NCI-H82 (cell line): ENCODE results near the gene FCHSD2.
A peak's percentile ranks its signal among the peaks of the same experiment; 100 is the strongest.

Experiments used
- DNase-seq: peaks from one replicate; lab custom pipeline; 2025; lab: John Stamatoyannopoulos, UW

Gene FCHSD2

DNA sequence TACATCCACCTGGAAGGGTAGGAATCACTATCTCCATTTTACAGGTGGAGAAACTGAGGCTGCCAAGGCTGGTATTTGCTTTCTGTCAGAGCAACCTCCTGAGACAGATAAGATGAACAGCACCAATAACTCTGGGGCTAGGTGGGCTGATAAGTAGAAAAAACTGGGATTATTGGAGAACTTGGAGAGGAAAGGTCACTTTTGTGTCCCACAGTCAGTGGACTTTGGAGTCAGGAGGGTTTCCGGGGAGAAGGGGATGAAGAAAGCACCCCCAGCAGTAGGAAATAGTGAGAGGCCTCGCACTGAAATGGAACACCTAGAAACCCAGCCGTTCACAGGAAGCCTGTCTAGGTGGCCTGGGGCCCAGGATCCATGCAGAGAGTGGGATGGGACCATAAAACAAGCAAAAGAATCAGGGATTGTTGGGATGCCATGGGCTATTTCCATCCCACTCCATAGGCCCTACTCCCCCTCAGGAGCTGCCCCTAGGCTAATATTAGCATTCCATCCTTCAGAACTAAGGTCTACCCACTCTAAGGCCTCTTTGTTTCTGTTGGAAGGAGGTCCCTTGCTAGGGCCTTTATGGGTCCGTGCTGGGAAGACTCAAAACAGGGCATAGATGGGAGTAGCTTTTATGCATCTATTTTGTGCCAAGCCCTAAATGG, 31.0 kb upstream of the FCHSD2 start:
- DNase-seq, result no peak

GRCh38 chr11:73171436-73172161, 29.5 kb upstream of the FCHSD2 start:
- no peak for DNase-seq

DNA sequence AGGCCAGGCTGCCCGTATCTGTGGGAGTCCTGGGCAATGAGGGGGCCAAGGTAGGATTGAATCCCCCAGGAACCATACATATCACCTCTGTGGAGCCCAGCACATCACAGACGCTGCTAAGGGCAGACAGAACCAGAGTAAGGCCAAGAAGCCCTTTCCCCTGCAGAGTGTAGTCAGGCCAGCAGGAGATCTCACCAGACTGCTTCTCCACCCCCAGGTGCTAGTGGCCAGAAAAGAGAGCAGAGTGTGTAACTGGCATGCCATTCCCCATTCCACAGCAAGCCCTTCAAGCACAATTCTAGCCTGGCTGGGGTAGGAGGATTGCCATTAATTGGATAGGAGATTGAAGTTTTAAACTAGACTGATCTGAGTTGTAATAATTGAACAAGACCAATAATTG, 28.0 kb upstream of the FCHSD2 start:
- DNase-seq, result peak; percentile 4

- DNase-seq, result no peak
These were observed 26.9 kb upstream of the FCHSD2 start for GRCh38 chr11:73168925-73169579.

GRCh38 chr11:73167363-73167954, 25.3 kb upstream of the FCHSD2 start:
- no peak for DNase-seq

- DNase-seq, result no peak
These were observed 22.9 kb upstream of the FCHSD2 start for GRCh38 chr11:73164803-73165540.

- DNase-seq, result no peak
These were observed 21.6 kb upstream of the FCHSD2 start for GRCh38 chr11:73163638-73164174.

DNA sequence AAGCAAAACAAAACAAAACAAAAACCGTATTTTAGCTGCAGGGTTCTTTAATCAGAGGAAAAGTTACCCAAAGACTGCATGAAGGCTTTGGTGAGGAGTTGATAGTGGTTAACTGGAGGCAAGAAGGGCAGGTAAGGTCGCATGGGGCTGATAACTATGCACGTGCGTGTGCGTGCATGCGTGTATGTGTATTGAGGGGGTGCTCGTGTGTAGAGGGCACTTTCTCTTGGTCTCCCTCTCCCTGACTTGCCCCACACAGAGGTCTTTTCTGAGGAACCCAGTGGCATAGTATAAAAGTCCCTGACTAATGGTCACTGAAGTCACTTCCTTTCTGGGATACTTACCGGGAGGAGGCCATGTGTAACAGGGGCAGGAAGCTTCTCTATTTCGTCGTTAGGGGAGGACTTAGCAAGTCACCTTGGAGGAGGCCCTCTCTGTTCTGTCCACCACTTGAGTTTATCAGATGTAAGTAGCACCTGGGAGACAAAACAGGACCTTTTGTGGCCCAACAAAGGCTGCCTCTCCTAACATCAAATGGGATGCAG, 20.1 kb upstream of the FCHSD2 start:
- no peak for DNase-seq

GRCh38 chr11:73160005-73160760, 18.1 kb upstream of the FCHSD2 start:
- DNase-seq, result no peak

- DNase-seq, result no peak
These were observed 17.2 kb upstream of the FCHSD2 start for GRCh38 chr11:73159297-73159696.

- DNase-seq, result no peak
These were observed 16.4 kb upstream of the FCHSD2 start for GRCh38 chr11:73158356-73159051.

- no peak for DNase-seq
These were observed 15.2 kb upstream of the FCHSD2 start for GRCh38 chr11:73157101-73158010.

DNA sequence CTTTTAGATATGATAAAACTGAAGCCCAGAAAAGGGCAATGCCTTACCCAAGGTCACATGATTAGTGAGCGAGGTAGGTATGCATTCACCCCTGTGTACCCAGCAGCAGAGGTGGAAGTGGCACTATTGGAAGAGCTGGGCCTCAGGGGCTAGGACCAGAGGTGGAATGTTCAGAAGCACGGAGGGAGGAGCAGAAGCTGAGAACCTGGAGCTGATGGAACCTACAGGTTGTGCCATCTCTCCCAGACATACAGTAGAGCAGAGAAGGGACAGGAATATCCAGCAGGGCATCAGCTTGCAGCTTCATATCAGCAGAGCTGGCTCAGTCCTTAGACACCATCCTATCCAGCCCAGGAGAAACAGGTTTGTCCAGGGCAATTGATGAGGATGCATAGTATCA, 14.6 kb upstream of the FCHSD2 start:
- no peak for DNase-seq

- no peak for DNase-seq
These were observed 14.0 kb upstream of the FCHSD2 start for GRCh38 chr11:73156114-73156513.

- no peak for DNase-seq
These were observed 13.0 kb upstream of the FCHSD2 start for GRCh38 chr11:73155102-73155501.

- DNase-seq, result no peak
These were observed 12.1 kb upstream of the FCHSD2 start for GRCh38 chr11:73154178-73154577.

DNA sequence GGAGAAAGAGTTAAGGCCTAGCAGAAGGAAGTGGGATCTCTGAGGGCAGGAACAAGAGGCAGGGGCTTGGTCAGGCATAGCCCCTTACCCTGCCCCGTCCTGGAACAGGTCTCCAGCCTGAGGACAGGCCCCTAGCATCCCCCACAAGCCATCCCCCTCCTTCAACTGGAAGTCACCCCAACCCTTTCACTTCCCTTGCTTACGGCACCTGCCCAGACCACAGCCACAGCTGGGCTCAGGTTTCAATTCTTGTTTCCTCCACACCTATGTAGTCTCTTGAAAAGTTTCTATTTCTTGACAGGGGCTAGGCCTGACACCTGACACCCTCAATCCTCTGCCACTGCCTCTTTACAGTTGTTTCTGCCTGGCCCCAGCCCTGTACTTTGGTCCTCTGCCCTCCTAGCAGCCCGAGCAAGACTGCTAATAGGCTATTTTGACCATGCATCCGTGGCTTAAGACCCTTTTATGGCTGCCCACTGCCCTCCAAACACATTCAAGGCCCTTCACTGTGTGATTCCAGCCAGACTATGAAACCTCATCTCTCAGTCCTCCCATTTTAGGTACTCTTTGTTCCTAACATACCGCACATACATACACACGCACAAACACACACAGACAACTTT, 10.9 kb upstream of the FCHSD2 start:
- DNase-seq, result no peak

DNA sequence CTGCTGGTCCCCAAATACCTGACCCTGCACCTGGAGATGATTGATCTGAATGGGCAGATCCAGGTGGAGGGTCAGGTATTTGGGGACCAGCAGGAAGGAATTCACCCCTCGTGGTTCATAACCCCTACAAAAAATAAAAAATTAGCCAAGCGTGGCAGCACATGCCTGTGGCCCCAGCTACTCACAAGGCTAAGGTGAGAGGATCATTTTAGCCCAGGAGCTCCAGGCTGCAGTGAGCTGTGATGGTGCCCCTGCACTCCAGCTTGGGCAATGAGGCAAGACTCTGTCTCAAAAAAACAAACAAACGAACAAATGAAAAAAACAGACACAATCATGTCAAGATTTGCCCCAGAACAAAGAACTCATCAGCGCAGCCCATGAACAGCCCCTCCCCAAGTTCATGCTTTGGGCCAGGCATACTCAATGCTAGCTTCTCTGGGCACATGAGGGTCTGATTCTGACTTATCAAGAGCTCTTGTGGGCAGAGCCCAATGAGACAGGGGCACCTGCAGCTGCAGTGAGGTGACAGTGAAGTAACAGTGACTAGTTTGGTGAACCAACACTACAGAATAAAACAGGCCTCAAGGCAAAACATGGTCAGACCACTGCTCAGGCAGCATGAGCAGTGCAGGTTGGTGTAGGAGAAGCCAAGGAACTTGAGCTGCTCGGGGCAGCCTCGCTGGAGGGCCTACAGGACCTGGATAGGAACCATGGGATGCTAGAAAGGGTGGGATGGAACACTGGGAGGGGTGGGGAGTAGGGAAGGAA, 10.2 kb upstream of the FCHSD2 start:
- no peak for DNase-seq
